Ramos (cell line): Measurements from ENCODE around the gene CERS1.
"Not testable (repeated sequence)": the region's sequence is repeated elsewhere in the genome, so short reads cannot be mapped to it uniquely, and the experiment has no call there.

Experiments
- in situ Hi-C: fragments of 300-500 bp; cut with MboI; formaldehyde crosslinking; loops from one replicate; pipeline ENCODE4 v1.14.3; 2022; ENCODE audit warnings: low sequenced_read_pairs; ENCODE audit not compliant: unreplicated experiment

Gene CERS1

DNA sequence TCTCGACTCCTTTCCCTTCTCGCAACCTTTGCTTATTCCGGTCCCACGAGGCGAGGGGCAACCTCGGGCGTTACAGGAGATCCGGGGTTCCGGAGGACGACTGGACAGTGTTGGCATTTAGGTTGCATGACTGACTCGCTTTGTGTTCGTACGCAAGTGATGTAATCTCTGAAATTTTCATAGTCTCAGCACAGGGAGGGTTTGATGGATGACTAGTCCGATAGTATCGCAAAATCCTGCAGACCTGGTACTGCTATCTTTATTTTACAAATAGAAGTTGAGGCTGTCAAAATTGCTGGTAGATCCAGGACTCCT is 23.9 kb upstream of the CERS1 start:
- in situ Hi-C loops = no loop called here

DNA sequence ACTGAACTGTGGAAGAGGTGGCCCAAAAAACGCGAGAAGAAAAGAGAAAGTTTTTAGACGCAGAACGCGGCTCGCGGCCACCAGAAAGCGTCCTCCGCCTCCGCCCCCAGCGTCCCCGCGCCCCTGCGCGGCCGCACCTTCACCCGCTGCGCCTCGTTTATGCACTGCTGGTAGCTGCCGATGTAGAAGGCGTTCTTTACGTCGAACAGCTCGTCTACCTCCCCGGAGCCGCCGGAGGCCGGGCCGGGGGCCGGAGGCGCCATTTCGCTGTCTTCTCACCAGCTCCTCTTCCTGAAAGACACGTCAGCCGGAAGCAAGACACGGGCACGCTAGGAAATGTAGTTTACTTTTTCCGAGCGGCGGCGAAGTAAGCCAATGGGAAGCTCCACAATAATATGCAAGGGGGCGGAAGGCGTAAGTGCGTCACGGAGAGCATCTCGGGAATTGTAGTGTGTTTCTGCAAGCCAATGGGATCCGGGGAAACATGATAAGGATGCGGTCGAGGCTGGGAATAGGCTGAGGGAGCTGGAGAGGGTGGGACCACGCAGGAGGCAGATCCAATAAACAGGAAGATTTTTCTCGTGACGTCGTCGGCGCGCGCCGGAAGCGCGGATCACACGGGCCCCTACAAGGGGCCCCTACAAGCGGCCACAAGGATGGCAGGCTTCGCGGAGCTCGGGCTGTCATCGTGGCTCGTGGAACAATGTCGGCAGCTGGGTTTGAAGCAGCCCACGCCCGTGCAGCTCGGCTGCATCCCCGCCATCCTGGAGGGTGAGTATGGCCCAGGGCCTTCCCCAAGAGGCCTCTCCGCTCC is 23.3 kb upstream of the CERS1 start, which contains the start of the genes COPE and DDX49:
Gene COPE, minus strand, starts transcription at position 302 of the 814 bp plus-strand sequence. Its CDS starts 39 bp downstream, at position 263.
Gene DDX49, plus strand, starts transcription at position 630 of the 814 bp plus-strand sequence. Its CDS starts 27 bp downstream, at position 657.
- in situ Hi-C loops = no loop called here

DNA sequence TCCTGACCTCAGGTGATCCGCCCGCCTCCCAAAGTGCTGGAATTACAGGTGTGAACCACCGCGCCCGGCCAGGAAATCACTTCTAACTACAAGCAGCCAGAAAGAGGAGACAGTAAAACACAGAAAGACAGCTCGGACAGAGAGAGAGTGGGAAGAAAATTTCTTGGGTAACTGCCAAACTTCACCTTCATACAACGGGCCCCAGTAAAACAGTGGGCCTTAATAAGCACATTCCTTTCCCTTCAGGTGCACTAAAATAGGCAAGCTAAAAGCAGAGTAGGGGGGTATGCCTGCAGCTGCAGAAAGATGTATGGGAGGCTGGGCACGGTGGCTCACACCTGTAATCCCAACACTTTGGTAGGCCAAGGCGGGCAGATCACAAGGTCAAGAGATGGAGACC is 21.6 kb upstream of the CERS1 start:
- in situ Hi-C loops = not testable (repeated sequence)

DNA sequence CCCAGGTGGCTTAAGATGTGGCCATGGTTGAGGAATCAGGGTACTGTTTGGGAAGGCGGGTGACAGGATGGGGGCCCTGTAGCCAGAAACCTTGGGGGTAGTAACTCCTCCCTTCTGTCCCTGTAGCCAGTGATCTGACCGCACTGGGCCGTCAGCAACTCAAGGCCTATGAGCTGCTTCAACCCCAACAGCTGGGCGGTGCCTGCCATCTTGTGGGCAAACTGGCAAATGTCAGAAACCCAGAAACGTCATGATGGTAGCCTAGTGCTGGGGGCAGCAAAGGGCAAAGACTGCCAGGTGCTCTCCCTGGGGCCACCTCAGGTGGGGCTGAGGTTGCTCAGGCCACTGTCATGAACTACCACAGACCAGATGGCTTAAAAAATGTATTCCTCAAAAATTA is 19.7 kb upstream of the CERS1 start:
- in situ Hi-C loops = no loop called here

DNA sequence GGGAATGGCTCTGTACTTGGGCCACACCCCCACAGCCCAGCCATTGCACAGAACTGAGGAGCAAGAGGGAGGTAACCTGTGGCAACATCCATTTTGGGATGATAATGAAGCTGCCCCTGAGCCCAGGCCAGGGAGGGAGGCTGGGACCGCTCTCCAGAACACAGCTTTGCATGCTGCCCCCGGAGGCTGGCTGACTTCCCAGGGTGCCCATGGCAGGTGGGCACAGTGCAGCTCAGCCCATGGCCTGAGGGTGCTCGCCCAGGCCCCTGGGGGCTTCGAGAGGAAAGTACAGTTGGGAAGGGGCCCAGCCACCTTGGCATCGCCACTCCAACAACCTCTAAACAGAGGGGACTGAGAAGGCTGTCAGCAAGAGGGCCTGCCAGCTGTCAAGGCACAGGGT is 17.5 kb upstream of the CERS1 start:
- in situ Hi-C loops = no loop called here

- in situ Hi-C loops = no loop called here
These were observed 17.0 kb upstream of the CERS1 start for GRCh38 chr19:18912933-18913332.

GRCh38 chr19:18910801-18911436 is 15.0 kb upstream of the CERS1 start:
- in situ Hi-C loops = no loop called here

DNA sequence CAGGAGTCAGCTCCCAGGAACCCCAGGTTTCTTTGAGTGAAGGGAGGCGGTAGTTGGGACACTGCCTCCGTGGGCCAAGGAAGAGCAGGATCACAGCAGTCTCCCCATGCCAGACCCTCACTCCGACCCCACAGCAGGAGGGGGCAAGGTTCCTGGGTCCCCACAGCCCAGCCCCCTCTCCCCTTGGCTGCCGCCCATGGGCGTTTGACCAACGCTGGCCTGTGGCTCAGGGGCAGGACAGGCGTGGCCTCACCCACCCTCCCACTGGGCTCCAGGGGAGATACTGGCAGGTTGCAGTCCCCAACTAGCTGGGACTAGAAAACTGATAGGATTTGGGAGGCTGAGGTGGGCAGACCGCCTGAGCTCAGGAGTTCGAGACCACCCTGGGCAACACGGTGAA is 14.1 kb upstream of the CERS1 start:
- in situ Hi-C loops = no loop called here

DNA sequence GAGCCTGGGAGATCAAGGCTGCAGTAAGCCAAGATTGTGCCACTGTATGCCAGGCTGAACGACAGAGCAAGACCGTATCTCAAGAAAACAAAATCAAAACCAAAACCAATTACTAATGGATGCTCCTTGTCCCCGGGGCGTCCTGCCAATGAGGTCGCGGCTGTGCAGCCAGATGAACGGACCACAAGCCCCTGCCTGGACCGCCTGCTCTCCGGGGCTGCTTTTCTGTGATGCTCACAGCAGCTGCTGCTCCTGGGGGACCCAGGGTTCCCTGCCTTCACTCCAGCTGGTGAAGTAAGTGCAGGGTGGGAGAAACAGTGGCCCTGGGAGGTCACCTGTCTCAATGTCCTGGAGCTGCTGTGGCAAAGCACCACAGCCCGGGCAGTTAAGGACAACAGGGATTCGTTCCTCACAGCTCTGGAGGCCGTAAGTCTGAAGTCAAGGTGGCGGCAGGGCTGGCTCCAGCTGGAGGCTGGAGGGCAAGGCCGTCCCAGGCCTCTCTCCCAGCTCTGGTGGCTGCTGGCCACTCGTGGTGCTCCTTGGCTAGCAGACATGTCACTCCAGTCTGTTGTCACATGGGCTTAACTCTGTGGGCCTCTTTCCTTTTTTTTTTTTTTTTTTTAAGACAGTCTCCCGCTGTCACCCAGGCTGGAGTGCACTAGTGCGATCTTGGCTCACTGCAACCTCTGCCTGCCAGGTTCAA is 13.1 kb upstream of the CERS1 start:
- in situ Hi-C loops = no loop called here

DNA sequence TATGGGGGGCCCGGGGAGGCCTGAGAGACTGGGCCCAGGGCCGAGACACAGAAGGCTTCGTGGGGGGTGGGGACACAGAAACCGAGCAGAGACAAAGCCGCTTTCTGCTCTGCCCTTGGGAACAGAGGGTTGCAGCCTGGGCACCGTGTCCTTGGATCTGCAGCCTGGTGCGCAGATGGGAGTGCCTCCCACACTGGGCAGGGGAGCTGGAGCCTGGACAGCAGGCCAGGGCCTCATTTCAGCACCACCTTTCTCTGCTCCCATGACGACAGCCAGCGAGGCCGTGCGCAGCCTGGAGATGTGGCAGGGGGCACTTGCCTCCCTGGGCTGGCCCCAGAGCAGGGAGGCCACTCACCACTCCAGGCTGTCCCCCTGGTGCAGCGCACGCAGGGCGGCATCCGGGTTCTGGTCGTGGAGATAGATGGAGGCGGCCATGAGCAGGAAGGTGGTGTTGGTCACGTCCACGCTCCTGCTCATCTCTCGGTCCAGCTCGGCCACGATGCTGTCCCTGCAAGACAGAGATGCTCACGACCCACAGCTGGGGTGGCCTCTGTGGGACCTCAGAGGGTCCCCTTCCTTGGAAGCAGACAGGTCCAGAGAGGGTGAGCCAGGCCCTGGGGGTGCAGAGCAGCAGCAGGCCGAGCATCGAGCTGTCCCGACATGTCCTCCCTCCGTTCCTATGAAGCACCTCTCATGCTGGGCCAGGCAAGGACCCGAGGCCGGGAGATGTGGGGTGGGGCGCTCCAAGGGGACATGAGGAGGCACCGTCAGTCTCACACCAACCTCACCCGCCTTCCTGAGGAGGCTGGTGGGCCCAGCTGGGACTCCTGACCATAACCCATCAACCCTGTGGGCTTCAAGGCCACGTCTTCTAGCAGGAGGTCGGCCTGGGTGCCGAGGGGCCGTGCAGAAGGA is 10.9 kb upstream of the CERS1 start:
- in situ Hi-C loops = no loop called here

DNA sequence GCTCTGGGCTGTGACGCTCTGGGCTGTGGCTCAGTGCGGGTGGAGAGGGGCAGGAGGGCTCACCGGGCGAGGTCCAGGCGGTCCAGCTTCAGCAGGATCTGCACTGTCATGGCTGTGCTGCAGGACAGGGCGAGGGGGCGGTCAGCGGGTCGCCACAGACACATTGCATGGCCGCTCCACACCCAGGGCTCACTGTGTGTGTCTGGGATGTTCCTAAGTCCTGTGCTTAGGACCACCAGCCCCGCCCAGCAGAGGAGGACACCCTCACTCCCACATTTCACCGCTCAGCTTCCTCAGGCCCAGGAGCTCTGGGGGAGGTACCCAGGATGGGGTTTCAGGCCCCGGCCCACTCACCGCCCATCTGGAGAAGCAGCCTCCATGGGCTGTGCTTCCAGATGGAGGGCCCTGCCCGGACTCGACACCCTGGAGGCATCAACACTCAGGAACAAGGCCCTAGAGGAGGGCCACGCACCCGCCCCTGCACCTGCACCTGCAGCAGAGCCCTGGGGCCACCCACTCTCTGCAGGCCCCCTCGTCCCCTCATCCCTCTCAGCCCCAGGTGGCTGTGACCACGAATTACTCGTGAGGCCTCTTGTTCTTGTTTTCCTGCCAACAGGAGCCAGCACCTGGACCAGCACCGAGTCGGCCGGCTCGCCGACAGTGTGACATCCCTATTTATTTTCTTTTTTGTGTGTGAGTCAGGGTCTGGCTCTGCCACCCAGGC is 9.7 kb upstream of the CERS1 start:
- in situ Hi-C loops = no loop called here

GRCh38 chr19:18905058-18905456 is 9.1 kb upstream of the CERS1 start:
- in situ Hi-C loops = no loop called here

DNA sequence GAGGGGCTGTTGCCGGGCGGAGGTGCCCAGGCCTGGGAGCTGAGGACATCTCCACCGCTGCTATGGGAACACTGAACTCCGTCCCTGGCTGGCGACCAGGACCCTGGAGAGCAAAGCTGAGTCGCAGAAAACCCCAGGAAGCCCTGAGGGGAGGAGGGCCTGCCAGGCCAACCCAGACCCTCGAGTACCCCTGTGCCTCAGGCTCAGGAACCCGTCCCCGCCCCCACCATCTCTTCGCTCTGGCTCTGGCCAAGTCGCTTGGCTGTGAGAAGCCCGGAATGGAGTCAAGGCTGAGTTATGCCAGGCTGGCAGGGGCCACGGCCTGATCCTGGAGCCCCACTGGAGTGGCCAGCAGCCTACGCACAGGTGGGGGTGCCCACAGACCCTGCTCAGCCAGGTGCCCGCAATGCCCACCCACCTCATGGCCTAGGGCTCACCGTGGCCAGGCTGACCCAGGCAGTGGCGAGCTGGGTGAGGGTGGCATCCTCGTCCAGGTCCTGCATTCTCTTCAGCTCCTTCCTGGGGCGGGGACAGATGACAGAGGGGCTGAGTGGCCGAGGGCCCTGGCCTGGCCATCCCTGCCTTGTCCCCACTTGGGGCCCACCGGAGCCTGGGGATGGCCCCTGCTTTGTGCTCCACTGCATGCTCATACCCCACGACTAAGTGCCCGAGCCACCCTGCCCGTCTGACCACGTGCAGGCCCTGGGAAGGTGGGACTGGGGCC is 8.5 kb upstream of the CERS1 start:
- in situ Hi-C loops = no loop called here

GRCh38 chr19:18903156-18904037 is 7.4 kb upstream of the CERS1 start:
- in situ Hi-C loops = no loop called here

GRCh38 chr19:18902519-18902918 is 6.6 kb upstream of the CERS1 start:
- in situ Hi-C loops = not testable (repeated sequence)

DNA sequence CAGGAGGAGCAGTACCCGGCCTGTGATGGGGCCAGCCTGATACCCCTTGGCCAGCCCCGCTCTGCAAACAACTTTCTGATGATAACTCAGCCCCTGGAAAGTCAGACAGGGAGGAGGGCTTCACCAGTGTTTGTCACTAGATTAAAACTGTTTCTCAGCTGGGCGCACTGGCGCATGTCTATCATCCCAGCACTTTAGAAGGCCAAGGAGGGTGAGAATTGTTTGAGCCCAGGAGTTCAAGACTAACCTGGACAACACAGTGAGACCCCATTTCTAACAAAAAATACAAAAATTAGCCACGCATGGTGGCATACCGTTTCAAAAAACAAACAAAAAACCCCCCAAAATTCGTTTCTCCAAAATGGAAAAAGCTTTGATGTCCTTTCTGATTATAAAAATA is 5.5 kb upstream of the CERS1 start:
- in situ Hi-C loops = no loop called here

DNA sequence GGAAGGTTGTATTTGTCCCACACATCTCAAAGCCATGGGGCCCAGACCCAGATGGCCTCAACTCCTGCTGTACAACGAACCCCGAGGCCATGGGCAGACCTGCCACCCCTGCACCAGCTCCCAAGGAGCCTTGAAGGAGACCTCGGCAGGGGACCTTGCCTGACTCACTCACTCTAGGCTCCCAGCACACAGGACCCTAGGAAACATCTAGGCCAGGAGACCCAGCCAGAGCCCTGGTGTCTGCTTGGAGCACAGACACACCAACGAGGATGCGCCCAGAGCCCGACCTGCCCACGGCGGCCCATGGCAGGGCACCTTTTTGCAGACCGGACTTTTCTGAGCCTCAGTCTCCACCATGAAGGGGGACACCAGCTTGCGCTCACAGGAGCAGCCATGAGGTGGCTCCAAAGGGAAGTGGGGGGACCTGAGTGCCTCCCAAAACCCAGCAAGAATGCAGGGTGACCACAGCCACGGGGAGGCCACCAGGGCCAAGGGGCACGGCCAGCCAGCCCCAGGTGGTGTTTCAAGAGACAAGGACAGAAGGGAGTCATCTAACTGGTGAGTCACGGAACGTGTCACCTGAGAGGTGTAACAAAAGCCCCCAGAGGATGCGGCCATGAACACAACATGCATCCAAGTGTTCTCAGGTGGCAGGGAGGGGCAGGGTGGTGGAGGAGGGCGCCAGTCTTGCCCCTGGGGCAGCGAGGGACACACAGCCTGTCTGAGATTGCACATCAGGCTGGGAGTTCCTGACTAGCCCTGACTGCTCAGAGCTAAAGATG is 4.9 kb upstream of the CERS1 start:
- in situ Hi-C loops = no loop called here
